H1 (cell line): Measurements from ENCODE around the gene HES3. TPM values are rescaled to one million over a fixed set of nuclear protein-coding genes. Genes with fewer than 3 reads are reported as not detected.

Source experiments
- CTCF ChIA-PET: fragments of 300-600 bp; sonication (Branson Sonifier 250); formaldehyde crosslinking; loops from one replicate; lab custom pipeline; 2021; ENCODE audit not compliant: partially characterized antibody; lab: Charles Lee
- POLR2A ChIA-PET: fragments of 300-600 bp; sonication (Branson Sonifier 250); formaldehyde crosslinking; loops from one replicate; lab custom pipeline; 2021; ENCODE audit warnings: inconsistent platforms; ENCODE audit not compliant: partially characterized antibody; lab: Charles Lee
- DNase-seq, 2 experiments: peaks; one replicate each; pipeline versions ENCODE4 v3.0.0 to v3.0.0-alpha.2; 2010 to 2022; ENCODE audit warnings: low spot score in 2 of 2, low read depth in 1 of 2, mixed read lengths in 1 of 2
- FAIRE-seq: peaks from 2 replicates; lab custom pipeline; 2011; peaks lifted over from hg19 to GRCh38; lab: Jason Lieb, UNC
- H2AFZ ChIP-seq: 2 replicates; pipeline ENCODE4 v1.8.1; 2012; ENCODE audit warnings: low read length, inconsistent platforms
- H2AK5ac ChIP-seq: 2 replicates; pipeline ENCODE4 v1.6.1; 2013; ENCODE audit warnings: low read depth, low read length
- H2BK120ac ChIP-seq: replicated peaks from 2 replicates; pipeline ENCODE3; 2013; ENCODE audit warnings: low read depth, low read length, inconsistent platforms
- H2BK12ac ChIP-seq: 2 replicates; pipeline ENCODE4 v1.6.1; 2013; ENCODE audit warnings: low read depth, low read length
- H2BK15ac ChIP-seq: 2 replicates; pipeline ENCODE4 v1.6.1; 2013; ENCODE audit warnings: low read length
- H2BK20ac ChIP-seq: 2 replicates; pipeline ENCODE4 v1.6.1; 2013; ENCODE audit warnings: low read length
- H2BK5ac ChIP-seq: 2 replicates; pipeline ENCODE4 v1.6.1; 2013; ENCODE audit warnings: low read depth, low read length
- H3K14ac ChIP-seq: 2 replicates; pipeline ENCODE4 v1.6.1; 2013; ENCODE audit warnings: inconsistent platforms; ENCODE audit not compliant: insufficient read length
- H3K18ac ChIP-seq: 2 replicates; pipeline ENCODE4 v1.6.1; 2013; ENCODE audit warnings: low read length; ENCODE audit errors: extremely low read depth
- H3K23ac ChIP-seq: 2 replicates; pipeline ENCODE4 v1.6.1; 2013; ENCODE audit warnings: inconsistent platforms; ENCODE audit not compliant: insufficient read length
- H3K23me2 ChIP-seq: 2 replicates; pipeline ENCODE4 v1.6.1; 2013; ENCODE audit warnings: low read depth, low read length
- H3K27ac ChIP-seq: 2 replicates; pipeline ENCODE4 v1.6.1; 2011; ENCODE audit warnings: low read depth, low read length, inconsistent platforms
- H3K27me3 ChIP-seq, 4 experiments: replicated peaks in 1 of 4; 1 replicate in 1 of 4; 2 replicates in 3 of 4; pipeline versions ENCODE4 v1.6.1 to v1.8.1; 2011 to 2013; ENCODE audit warnings: low read length in 3 of 4, mild to moderate bottlenecking in 3 of 4, inconsistent platforms in 2 of 4, mixed read lengths in 2 of 4, moderate library complexity in 1 of 4; ENCODE audit not compliant: control insufficient read depth in 3 of 4, insufficient read depth in 3 of 4; ENCODE audit errors: extremely low read depth in 1 of 4
- H3K36me3 ChIP-seq, 4 experiments: 2 replicates each; pipeline versions ENCODE4 v1.6.1 to v1.8.1; 2011 to 2013; ENCODE audit warnings: mild to moderate bottlenecking in 4 of 4, low read length in 3 of 4, moderate library complexity in 2 of 4, control low read depth in 1 of 4, inconsistent platforms in 1 of 4; ENCODE audit not compliant: insufficient read depth in 4 of 4, control insufficient read depth in 2 of 4
- H3K4ac ChIP-seq: replicated peaks from 2 replicates; pipeline ENCODE3; 2013; ENCODE audit warnings: low read length, low read depth, mixed read lengths, inconsistent platforms; ENCODE audit not compliant: insufficient read length
- H3K4me1 ChIP-seq, 4 experiments: replicated peaks in 1 of 4; 1 replicate in 1 of 4; 2 replicates in 3 of 4; pipeline versions ENCODE4 v1.6.1 to v1.8.1; 2011 to 2013; ENCODE audit warnings: low read length in 3 of 4, inconsistent platforms in 2 of 4, mixed read lengths in 1 of 4; ENCODE audit not compliant: insufficient read depth in 4 of 4, control insufficient read depth in 3 of 4
- H3K4me2 ChIP-seq, 2 experiments: 2 replicates each; pipeline versions ENCODE4 v1.6.1 to v1.8.1; 2011 to 2013; ENCODE audit warnings: low read depth in 2 of 2, low read length in 2 of 2, control low read depth in 1 of 2, inconsistent platforms in 1 of 2, mild to moderate bottlenecking in 1 of 2; ENCODE audit not compliant: insufficient read depth in 1 of 2
- H3K4me3 ChIP-seq, 4 experiments: fragments of 200-600, 300-600 bp in 1 of 4; sonication (generic), shearing (Covaris generic), sonication (Bioruptor Twin) in 1 of 4; 2 replicates each; pipeline versions ENCODE4 v1.5.1 to v1.8.1; 2011 to 2016; ENCODE audit warnings: low read length in 4 of 4, low read depth in 3 of 4, control low read depth in 2 of 4, inconsistent platforms in 2 of 4, mild to moderate bottlenecking in 2 of 4, mixed read lengths in 1 of 4, moderate library complexity in 1 of 4; ENCODE audit not compliant: insufficient read depth in 2 of 4; ENCODE audit errors: extremely low read depth in 1 of 4
- H3K56ac ChIP-seq: replicated peaks from 2 replicates; pipeline ENCODE3; 2013; ENCODE audit warnings: low read depth, mild to moderate bottlenecking, mixed read lengths, low read length, inconsistent platforms; ENCODE audit not compliant: insufficient read length
- H3K79me1 ChIP-seq: 2 replicates; pipeline ENCODE4 v1.6.1; 2013; ENCODE audit warnings: low read depth, low read length, control low read depth
- H3K79me2 ChIP-seq, 2 experiments: 2 replicates each; pipeline versions ENCODE4 v1.6.1 to v1.8.1; 2012 to 2013; ENCODE audit warnings: low read length in 2 of 2, mild to moderate bottlenecking in 2 of 2, inconsistent platforms in 1 of 2; ENCODE audit not compliant: insufficient read depth in 2 of 2, control insufficient read depth in 1 of 2
- H3K9ac ChIP-seq, 4 experiments: replicated peaks in 1 of 4; 1 replicate in 1 of 4; 2 replicates in 3 of 4; pipeline versions ENCODE4 v1.6.1 to v1.8.1; 2011 to 2013; ENCODE audit warnings: low read depth in 3 of 4, low read length in 3 of 4, control low read depth in 2 of 4, mild to moderate bottlenecking in 2 of 4, moderate library complexity in 2 of 4, inconsistent platforms in 1 of 4; ENCODE audit errors: extremely low read depth in 1 of 4
- H3K9me3 ChIP-seq, 2 experiments: 2 replicates each; pipeline versions ENCODE4 v1.6.1 to v1.8.1; 2012 to 2013; ENCODE audit warnings: mild to moderate bottlenecking in 2 of 2, moderate library complexity in 2 of 2, control low read depth in 1 of 2, inconsistent platforms in 1 of 2, low read depth in 1 of 2, low read length in 1 of 2, mixed read lengths in 1 of 2; ENCODE audit not compliant: insufficient read depth in 2 of 2
- H4K20me1 ChIP-seq, 2 experiments: replicated peaks in 1 of 2; 2 replicates each; pipeline versions ENCODE3 to v1.8.1; 2011 to 2013; ENCODE audit warnings: inconsistent platforms in 2 of 2, low read length in 2 of 2, mild to moderate bottlenecking in 1 of 2; ENCODE audit not compliant: insufficient read depth in 2 of 2, control insufficient read depth in 1 of 2
- H4K5ac ChIP-seq: 2 replicates; pipeline ENCODE4 v1.6.1; 2013; ENCODE audit warnings: low read length, low read depth, mixed read lengths, inconsistent platforms; ENCODE audit not compliant: insufficient read length
- H4K8ac ChIP-seq: 2 replicates; pipeline ENCODE4 v1.8.0; 2013; ENCODE audit warnings: mild to moderate bottlenecking, moderate library complexity, low read length, inconsistent platforms; ENCODE audit not compliant: insufficient read depth; ENCODE audit errors: extremely low read depth
- H4K91ac ChIP-seq: replicated peaks from 2 replicates; pipeline ENCODE3; 2013; ENCODE audit warnings: low read length, mixed read lengths, inconsistent platforms; ENCODE audit not compliant: insufficient read length
- CBX8 ChIP-seq: fragments of 300-800, 300-1000 bp; sonication (generic); IDR thresholded peaks from 2 replicates; pipeline ENCODE4 v1.7.1; 2016; ENCODE audit warnings: low read depth, low read length, borderline replicate concordance
- CREB1 ChIP-seq: IDR thresholded peaks from 2 replicates; pipeline ENCODE4 v1.6.1; 2012; ENCODE audit warnings: inconsistent platforms
- RXRA ChIP-seq: IDR thresholded peaks from 2 replicates; pipeline ENCODE4 v1.6.1; 2011; ENCODE audit warnings: low read depth, mild to moderate bottlenecking, low read length, moderate library complexity; ENCODE audit not compliant: insufficient read depth
- SAP30 ChIP-seq: fragments of 300-600 bp; sonication (generic); IDR thresholded peaks from 2 replicates; pipeline ENCODE4 v1.7.1; 2012; ENCODE audit warnings: low read length, moderate library complexity, mild to moderate bottlenecking, inconsistent platforms; ENCODE audit not compliant: insufficient read depth, insufficient replicate concordance
- WGBS, 2 experiments: shearing (Covaris generic) in 1 of 2; methylation state at CpG; one replicate each; pipeline versions ENCODE4 v1.1.6 to v1.1.7; 2013 to 2015; ENCODE audit warnings: low lambda C conversion rate in 2 of 2, mixed read lengths in 2 of 2, inconsistent platforms in 1 of 2, low coverage in 1 of 2, missing lambda C conversion rate in 1 of 2; ENCODE audit not compliant: insufficient replicate concordance in 2 of 2, insufficient coverage in 1 of 2, insufficient read length in 1 of 2; ENCODE audit errors: extremely low coverage in 1 of 2, missing lambda C conversion rate in 1 of 2; 5-methylcytosine and 5-hydroxymethylcytosine counted together
- polyA plus RNA-seq, 7 experiments: library from polyadenylated mRNA; depleted of rRNA in 3 of 7; stranded (reverse) in 5 of 7; unstranded in 2 of 7; fragments of >200 nt in 5 of 7; fragments of 200-250 nt in 2 of 7; gene quantifications; 1 replicate in 5 of 7; 2 replicates in 1 of 7; 4 replicates in 1 of 7; pipeline versions ENCODE4 v1.2.1 to v1.2.3, GENCODE V29; 2011 to 2013; ENCODE audit warnings: missing spikeins in 2 of 7, mixed read lengths in 2 of 7
- total RNA-seq: library from RNA; stranded (reverse); fragmentation: NEBNext Ultra II Directional; extraction: Animal tissue kit (Norgen Biotek cat#: 25700); gene quantifications from 2 replicates; pipeline ENCODE4 v1.2.1, GENCODE V29; 2021

The HES3 gene
- total and polyA plus RNA-seq, 2 of the 8 experiments (the other 6 are each of a cell fraction or from before 2014, with no cell fraction given) = 38.8 to 54.3 TPM

- H2AFZ ChIP-seq = no peak overlapping the region
- CTCF ChIA-PET = interaction anchor here (1.1 to 10.4 kb wide), 5 partner anchors 10 to 26 kb away, joined by 3 to 74 read pairs (median 6); partner anchors contain the start of gene RNF207
- H3K23ac ChIP-seq = no peak overlapping the region
- no peak overlapping the region for H2AK5ac ChIP-seq
- no peaks in the 10 kb centered on the region for H3K79me2 ChIP-seq
- peaks cover 5 to 12% of the 10 kb centered on the region in 2 experiments for H4K20me1 ChIP-seq
- 94% methylated on average over 8 of the region's 8 CpGs; no CpG with 5 or more reads in 1 of the 2 experiments for WGBS, 2 experiments
- H3K9me3 ChIP-seq = no peaks in the 10 kb centered on the region
- H3K18ac ChIP-seq = no peak overlapping the region
- no peak overlapping the region for H4K91ac ChIP-seq
- no peak overlapping the region for H3K9ac ChIP-seq
- FAIRE-seq (no peak), DNase-seq (no peak)
- H3K4ac ChIP-seq = no peak overlapping the region
- H3K56ac ChIP-seq = no peak overlapping the region
- H2BK20ac ChIP-seq = no peak overlapping the region
- no peak overlapping the region for H3K4me2 ChIP-seq
- no peak overlapping the region for H2BK5ac ChIP-seq
- no peaks in the 10 kb centered on the region for H3K27me3 ChIP-seq
- H2BK120ac ChIP-seq = no peak overlapping the region
- no peak overlapping the region for H3K4me3 ChIP-seq
- H3K36me3 ChIP-seq = peaks cover 9 to 36% (median 18%) of the 10 kb centered on the region in 4 experiments; a peak in 7 of 8 replicates
- no peak overlapping the region for H4K5ac ChIP-seq
- no peak overlapping the region for H3K27ac ChIP-seq
- peaks cover 2% of the 10 kb centered on the region for H3K79me1 ChIP-seq
- no peak overlapping the region for H4K8ac ChIP-seq
- POLR2A ChIA-PET = interaction anchor here (0.7 to 5.1 kb wide), 5 partner anchors 9 to 27 kb away, joined by 3 to 28 read pairs (median 4); partner anchors contain the start of gene RNF207
- H2BK15ac ChIP-seq = no peak overlapping the region
- H3K23me2 ChIP-seq = no peaks in the 10 kb centered on the region
- no peaks in the 10 kb centered on the region; a peak in 1 of 7 replicates for H3K4me1 ChIP-seq
- no peak for TF ChIP-seq CBX8
- no peak for TF ChIP-seq RXRA
- no peak for TF ChIP-seq SAP30
- TF ChIP-seq CREB1 = no peak
- H3K14ac ChIP-seq = no peak overlapping the region
- no peak overlapping the region for H2BK12ac ChIP-seq
These were observed 23.7 kb upstream of the HES3 start for GRCh38 chr1:6220236-6220635.
